ENCODE measurements around the gene NDUFA7.
"Not testable (repeated sequence)": the region's sequence is repeated elsewhere in the genome, so short reads cannot be mapped to it uniquely, and the experiment has no call there.

Gene NDUFA7

DNA sequence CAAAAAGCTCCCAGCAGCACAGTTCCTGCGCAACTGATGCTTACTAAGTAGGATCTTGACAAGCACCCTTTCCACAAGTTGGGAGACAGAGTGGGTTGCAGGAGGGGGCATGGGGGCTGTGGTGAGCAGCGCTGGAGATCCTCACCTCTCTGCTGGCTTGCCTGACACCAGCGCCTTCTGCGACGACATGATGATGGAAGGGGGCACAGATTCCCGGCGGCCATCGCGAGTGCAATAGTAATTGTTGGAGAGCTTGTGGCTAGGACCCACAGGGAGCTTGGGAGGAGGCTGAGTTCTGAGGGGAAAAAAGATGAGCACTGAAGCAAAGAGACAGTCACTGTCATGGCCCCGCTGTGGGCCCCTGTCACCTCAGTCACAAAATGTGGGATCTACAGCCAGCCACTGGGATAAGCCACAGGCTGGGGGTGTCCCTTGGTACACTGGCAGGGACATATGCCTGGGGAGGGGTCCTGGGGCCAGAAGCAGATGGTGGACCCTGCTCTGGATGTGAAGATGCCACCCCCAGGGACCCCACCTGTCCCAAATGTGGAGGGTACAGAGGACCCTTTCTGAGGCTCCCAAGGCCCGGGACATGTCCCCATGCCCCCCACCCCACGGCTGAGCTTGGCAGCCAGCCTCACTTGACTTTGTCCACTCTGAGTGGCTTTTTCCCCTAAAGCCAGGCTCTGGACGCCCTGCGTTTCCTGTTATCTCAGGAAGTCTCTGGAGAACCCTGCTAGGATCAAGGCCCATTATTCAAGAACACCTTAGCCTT lies 4.6 kb downstream of the NDUFA7 start:
- no peak for DNase-seq (ENCODE audit: low spot score)
- TF ChIP-seq, protein P1, sequence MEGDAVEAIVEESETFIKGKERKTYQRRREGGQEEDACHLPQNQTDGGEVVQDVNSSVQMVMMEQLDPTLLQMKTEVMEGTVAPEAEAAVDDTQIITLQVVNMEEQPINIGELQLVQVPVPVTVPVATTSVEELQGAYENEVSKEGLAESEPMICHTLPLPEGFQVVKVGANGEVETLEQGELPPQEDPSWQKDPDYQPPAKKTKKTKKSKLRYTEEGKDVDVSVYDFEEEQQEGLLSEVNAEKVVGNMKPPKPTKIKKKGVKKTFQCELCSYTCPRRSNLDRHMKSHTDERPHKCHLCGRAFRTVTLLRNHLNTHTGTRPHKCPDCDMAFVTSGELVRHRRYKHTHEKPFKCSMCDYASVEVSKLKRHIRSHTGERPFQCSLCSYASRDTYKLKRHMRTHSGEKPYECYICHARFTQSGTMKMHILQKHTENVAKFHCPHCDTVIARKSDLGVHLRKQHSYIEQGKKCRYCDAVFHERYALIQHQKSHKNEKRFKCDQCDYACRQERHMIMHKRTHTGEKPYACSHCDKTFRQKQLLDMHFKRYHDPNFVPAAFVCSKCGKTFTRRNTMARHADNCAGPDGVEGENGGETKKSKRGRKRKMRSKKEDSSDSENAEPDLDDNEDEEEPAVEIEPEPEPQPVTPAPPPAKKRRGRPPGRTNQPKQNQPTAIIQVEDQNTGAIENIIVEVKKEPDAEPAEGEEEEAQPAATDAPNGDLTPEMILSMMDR (IDR thresholded peaks at IDR 0.05; ENCODE audit: borderline replicate concordance, control extremely low read depth, extremely low read depth, insufficient read depth, missing control alignments) = no peak
- in situ Hi-C loops (cut with MboI; ENCODE audit: low sequenced_read_pairs, unreplicated experiment) = no loop called here

DNA sequence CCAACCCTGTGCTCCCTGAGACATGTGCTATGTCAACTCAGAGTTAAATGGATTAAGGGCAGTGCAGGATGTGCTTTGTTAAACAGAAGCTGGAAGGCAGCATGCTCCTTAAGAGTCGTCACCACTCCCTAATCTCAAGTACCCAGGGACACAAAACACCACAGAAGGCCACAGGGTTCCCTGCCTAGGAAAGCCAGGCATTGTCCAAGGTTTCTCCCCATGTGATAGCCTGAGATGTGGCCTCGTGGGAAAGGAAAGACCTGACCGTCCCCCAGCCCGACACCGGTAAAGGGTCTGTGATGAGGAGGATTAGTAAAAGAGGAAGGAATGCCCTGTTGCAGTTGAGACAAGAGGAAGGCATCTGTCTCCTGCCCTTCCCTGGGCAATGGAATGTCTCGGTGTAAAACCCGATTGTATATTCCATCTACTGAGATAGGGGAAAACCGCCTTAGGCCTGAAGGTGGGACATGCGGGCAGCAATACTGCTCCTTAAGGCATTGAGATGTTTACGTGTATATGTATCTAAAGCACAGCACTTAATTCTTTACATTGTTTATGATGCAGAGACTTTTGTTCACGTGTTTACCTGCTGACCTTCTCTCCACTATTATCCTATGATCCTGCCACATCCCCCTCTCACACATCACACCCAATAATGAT lies 6.1 kb downstream of the NDUFA7 start:
- in situ Hi-C loops (cut with MboI; ENCODE audit: low sequenced_read_pairs, unreplicated experiment); DNase-seq (ENCODE audit: low spot score): not testable (repeated sequence)

DNA sequence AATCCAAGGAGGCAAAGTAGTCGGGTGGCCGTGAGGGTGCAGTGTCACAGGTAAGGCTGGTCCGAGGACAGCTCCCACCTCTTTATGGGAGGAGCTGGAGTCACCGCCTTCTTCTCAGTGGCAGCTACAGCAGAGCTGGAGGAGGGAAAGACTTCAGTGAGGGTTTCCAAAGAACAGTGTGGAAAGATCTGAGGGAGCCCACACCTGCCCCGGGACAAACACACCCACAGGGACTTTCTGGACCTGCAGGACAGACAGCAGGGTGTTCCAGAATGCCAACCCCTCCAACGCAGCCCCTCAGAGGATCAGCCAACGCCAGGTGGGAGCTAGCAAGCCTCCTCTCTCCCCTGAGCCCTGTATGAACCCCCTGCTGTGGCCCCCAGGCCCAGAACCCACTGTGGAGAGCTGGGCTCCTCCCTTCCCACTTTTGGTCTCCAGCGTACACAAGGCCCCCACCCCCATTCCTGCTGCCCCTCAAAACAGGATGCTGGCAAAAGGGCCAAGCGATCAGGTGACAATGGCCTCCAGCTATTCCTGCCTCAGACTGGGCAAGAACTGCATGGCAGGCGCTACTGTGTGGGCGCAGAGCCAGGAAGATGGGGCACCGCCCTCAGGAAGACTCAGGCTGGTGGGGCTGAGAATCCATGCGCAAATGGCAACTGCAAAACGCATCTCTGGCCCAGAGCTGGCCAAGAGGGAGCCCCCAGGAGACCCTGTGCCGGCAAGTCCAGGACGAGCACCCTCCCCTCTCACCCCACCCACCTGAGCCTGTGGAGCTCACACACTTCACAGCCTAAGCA lies 9.5 kb downstream of the NDUFA7 start:
- TF ChIP-seq, protein P1 (IDR thresholded peaks at IDR 0.05; ENCODE audit: borderline replicate concordance, control extremely low read depth, extremely low read depth, insufficient read depth, missing control alignments) = no peak
- in situ Hi-C loops (cut with MboI; ENCODE audit: low sequenced_read_pairs, unreplicated experiment) = no loop called here

DNA sequence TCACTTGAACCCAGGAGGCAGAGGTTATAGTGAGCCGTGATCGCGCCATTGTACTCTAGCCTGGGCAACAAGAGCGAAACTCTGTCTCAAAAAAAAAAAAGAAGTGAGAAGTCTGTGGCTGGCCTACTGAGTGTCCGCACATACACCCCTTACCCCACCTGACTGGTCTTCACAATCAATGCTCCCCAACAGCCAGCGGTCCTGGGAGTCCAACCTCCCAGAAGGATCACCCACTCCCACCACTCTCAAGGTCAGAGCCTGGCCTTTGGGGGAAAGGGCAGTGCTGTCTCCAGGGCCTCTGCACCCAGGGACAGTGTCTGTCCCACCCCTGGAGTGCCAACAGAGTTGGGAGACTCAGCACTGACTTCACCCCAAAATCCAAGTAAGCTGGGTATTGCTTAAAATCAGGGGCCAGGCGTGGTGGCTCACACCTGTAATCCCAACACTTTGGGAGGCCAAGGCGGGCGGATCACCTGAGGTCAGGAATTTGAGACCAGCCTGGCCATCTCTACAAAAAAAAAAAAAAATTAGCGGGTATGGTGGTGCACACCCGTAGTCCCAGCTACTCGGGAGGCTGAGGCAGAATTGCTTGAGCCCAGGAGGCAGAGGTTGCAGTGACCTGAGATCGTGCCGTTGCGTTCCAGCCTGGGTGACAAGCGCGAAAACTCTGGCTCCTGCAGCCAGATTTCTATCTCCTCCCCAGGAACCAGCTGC lies 10.7 kb downstream of the NDUFA7 start:
- DNase-seq (ENCODE audit: low spot score) = no peak
- TF ChIP-seq, protein P1 (IDR thresholded peaks at IDR 0.05; ENCODE audit: borderline replicate concordance, control extremely low read depth, extremely low read depth, insufficient read depth, missing control alignments) = no peak
- in situ Hi-C loops (cut with MboI; ENCODE audit: low sequenced_read_pairs, unreplicated experiment) = no loop called here

More for the DNA sequence above, 9.5 kb downstream of the NDUFA7 start:
- DNase-seq (ENCODE audit: low spot score) = no peak

DNA sequence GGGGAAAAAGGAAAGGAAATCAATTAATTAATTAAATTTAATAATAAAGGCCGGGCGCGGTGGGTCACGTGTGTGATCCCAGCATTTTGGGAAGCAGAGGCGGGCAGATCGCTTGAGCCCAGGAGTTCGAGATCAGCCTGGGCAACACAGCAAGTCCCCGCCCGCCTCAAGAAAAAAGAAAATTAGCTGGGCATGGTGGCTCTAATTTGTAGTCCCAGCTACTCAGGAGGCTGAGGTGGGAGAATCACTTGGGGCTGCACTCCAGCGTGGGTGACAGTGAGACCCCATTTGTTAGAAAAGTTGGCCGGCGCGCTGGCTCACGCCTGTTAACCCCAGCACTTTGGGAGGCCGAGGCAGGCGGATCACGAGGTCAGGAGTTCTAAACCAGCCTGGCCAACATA lies 12.3 kb downstream of the NDUFA7 start:
- in situ Hi-C loops (cut with MboI; ENCODE audit: low sequenced_read_pairs, unreplicated experiment) = loop anchor here (5.0 kb wide), 1 partner anchor 42 kb away; no protein-coding TSS in a partner anchor
- TF ChIP-seq, protein P1 (IDR thresholded peaks at IDR 0.05; ENCODE audit: borderline replicate concordance, control extremely low read depth, extremely low read depth, insufficient read depth, missing control alignments) = no peak
- no peak for DNase-seq (ENCODE audit: low spot score)

DNA sequence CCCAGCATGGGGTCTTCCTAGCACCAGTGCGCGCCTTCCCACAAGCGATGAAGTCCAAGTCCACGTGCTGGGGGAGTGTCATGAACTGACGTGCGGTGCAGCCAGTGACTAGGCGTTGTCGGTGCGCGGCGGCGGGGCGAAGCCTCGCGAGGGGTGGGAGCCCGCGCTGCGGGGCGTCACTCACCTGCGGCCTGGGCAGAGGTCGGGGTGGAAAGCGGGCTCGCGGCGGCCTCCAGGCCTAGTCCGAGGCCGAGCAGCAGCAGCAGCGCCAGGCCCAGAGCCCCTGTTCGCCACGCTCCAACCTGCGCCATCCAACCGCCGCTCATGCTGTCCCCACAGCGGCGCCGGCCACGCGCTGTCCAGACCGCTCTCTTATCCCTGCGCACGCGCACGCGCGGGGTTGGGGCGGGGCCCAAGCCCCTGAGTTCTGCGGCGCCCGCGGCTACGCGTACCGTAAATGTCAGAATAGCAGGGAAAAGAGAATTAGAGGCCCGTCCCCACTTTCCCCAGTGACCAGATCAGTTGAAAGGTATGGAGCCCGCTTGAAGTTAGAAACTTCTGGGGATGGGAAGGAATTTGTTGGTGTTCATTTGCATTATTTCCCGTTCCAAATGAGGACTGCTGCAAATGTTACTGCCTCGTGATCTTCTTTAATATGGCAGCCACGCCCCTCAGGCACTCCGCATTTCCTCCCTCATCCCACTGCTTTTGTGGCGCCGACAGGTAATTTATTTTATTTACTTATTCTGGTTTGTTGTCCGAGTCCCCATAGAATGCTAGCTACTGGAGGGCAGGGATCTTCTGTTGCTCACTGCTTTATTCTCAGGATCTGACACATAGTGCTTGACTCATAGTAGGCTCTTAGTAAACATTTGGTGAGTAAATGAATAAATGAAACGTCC lies 13.0 kb downstream of the NDUFA7 start, which contains the start of gene CD320:
Gene CD320 (minus strand): TSS at position 394 of the 902 bp plus-strand sequence. CDS start 68 bp downstream, at position 326.
- in situ Hi-C loops (cut with MboI; ENCODE audit: low sequenced_read_pairs, unreplicated experiment) = loop anchor here (5.0 kb wide), 1 partner anchor 41 kb away; no protein-coding TSS in a partner anchor
- TF ChIP-seq, protein P1 (IDR thresholded peaks at IDR 0.05; ENCODE audit: borderline replicate concordance, control extremely low read depth, extremely low read depth, insufficient read depth, missing control alignments) = no peak
- peak; percentile 95 for DNase-seq (ENCODE audit: low spot score)
